HepG2 (cell line): ENCODE data around the gene TCF3. TPM values are rescaled to one million over a fixed set of nuclear protein-coding genes. Genes with fewer than 3 reads are reported as not detected.

ENCODE experiments used
- ATAC-seq: fragments of 200-7000 bp; cut with Tn5 transposase; 3 replicates; pipeline ENCODE4 v1.9.1; 2020; ENCODE audit warnings: mild to moderate bottlenecking, moderate library complexity
- BruUV-seq: library from RNA; stranded (reverse); fragments of 400-500 nt; replicated peaks from 2 replicates; lab custom pipeline; 2021; lab: Mats Ljungman, UMichigan
- CTCF ChIA-PET: fragments of 300-600 bp; formaldehyde crosslinking; extraction: SDS; loops from one replicate; lab custom pipeline; 2021; ENCODE audit warnings: low total read pairs, inconsistent platforms, low intra/inter-chr PET ratio; lab: Yijun Ruan, JAX
- POLR2A ChIA-PET: fragments of 350-600 bp; sonication (Branson Sonifier 250); formaldehyde crosslinking; loops from one replicate; lab custom pipeline; 2020; ENCODE audit warnings: antibody characterized with exemption, inconsistent platforms; lab: Yijun Ruan, JAX
- DNase-seq: peaks from one replicate; pipeline ENCODE4 v3.0.0-alpha.2; 2015; ENCODE audit warnings: low spot score
- FAIRE-seq: peaks from 3 replicates; lab custom pipeline; 2011; peaks lifted over from hg19 to GRCh38; lab: Jason Lieb, UNC
- H2AFZ ChIP-seq: one replicate; pipeline ENCODE4 v1.6.1; 2011; ENCODE audit warnings: low read length, inconsistent platforms
- H3K27ac ChIP-seq: fragments of 300-600 bp; 3 replicates; pipeline ENCODE4 v1.8.0; 2011; ENCODE audit warnings: mixed run types, mild to moderate bottlenecking, mixed read lengths, low read length, inconsistent platforms; ENCODE audit not compliant: insufficient read depth; ENCODE audit errors: extremely low read length
- H3K27me3 ChIP-seq, 2 experiments: fragments of 200-600 bp in 1 of 2; 2 replicates in 1 of 2; 3 replicates in 1 of 2; pipeline versions ENCODE4 v1.6.0 to v1.8.0; 2011; ENCODE audit warnings: low read length in 2 of 2, mild to moderate bottlenecking in 2 of 2, moderate library complexity in 2 of 2, inconsistent platforms in 1 of 2; ENCODE audit not compliant: insufficient read depth in 2 of 2, control insufficient read depth in 1 of 2
- H3K36me3 ChIP-seq, 2 experiments: fragments of 200-600 bp in 1 of 2; replicated peaks in 1 of 2; 2 replicates in 1 of 2; 3 replicates in 1 of 2; pipeline versions ENCODE4 v1.5.1 to v1.8.0; 2011; ENCODE audit warnings: low read length in 2 of 2, inconsistent platforms in 1 of 2; ENCODE audit not compliant: insufficient read depth in 2 of 2, control insufficient read depth in 1 of 2
- H3K4me1 ChIP-seq: 2 replicates; pipeline ENCODE4 v1.5.1; 2012; ENCODE audit warnings: low read length, inconsistent platforms; ENCODE audit not compliant: insufficient read depth
- H3K4me2 ChIP-seq: 2 replicates; pipeline ENCODE4 v1.6.0; 2011; ENCODE audit warnings: low read depth, low read length, inconsistent platforms
- H3K4me3 ChIP-seq, 3 experiments: fragments of 200-600 bp in 1 of 3; sonication (generic), shearing (Covaris generic) in 1 of 3; replicated peaks in 1 of 3; 2 replicates each; pipeline ENCODE4 v1.5.1; 2011 to 2016; ENCODE audit warnings: low read length in 3 of 3, inconsistent platforms in 2 of 3, low read depth in 2 of 3, mild to moderate bottlenecking in 2 of 3, control low read depth in 1 of 3, mixed read lengths in 1 of 3; ENCODE audit not compliant: insufficient read depth in 1 of 3
- H3K79me2 ChIP-seq: one replicate; pipeline ENCODE4 v1.6.1; 2011; ENCODE audit warnings: low read length, inconsistent platforms; ENCODE audit not compliant: insufficient read depth
- H3K9ac ChIP-seq: 2 replicates; pipeline ENCODE4 v1.6.0; 2011; ENCODE audit warnings: mild to moderate bottlenecking, low read depth, low read length, inconsistent platforms; ENCODE audit not compliant: insufficient read depth
- H3K9me3 ChIP-seq: 2 replicates; pipeline ENCODE4 v1.5.1; 2012; ENCODE audit warnings: mild to moderate bottlenecking, low read length
- H4K20me1 ChIP-seq: 2 replicates; pipeline ENCODE4 v1.6.0; 2011; ENCODE audit warnings: inconsistent platforms, mild to moderate bottlenecking, low read length, moderate library complexity; ENCODE audit not compliant: insufficient read depth
- AGO2 ChIP-seq: fragments of 200-400 bp; formaldehyde crosslinking; optimal IDR thresholded peaks from 2 replicates; pipeline ENCODE3; 2017; ENCODE audit warnings: mild to moderate bottlenecking, low read depth, low read length, moderate library complexity
- CBX5 ChIP-seq: sonication (generic); formaldehyde crosslinking; IDR thresholded peaks from 2 replicates; pipeline ENCODE4 v1.4.0; 2020; ENCODE audit warnings: missing genetic modification reagents, borderline replicate concordance
- FOXA3 ChIP-seq: IDR thresholded peaks from 2 replicates; pipeline ENCODE4 v1.6.1; 2016; ENCODE audit warnings: missing genetic modification reagents, missing compliant biosample characterization
- POLR2G ChIP-seq: fragments of 200-400 bp; formaldehyde crosslinking; IDR thresholded peaks from 2 replicates; pipeline ENCODE4 v1.6.1; 2018; ENCODE audit warnings: mild to moderate bottlenecking, low read depth, low read length, moderate library complexity
- SMAD1 ChIP-seq: sonication (generic); formaldehyde crosslinking; IDR thresholded peaks from 2 replicates; pipeline ENCODE4 v1.4.0; 2020; ENCODE audit warnings: missing genetic modification reagents, low read depth, mild to moderate bottlenecking, borderline replicate concordance
- TMF1 ChIP-seq: sonication (generic); formaldehyde crosslinking; IDR thresholded peaks from 2 replicates; pipeline ENCODE4 v1.8.1; 2022; ENCODE audit warnings: low read depth, missing genetic modification reagents
- ZFAT ChIP-seq: sonication (generic); formaldehyde crosslinking; conservative IDR thresholded peaks from 2 replicates; pipeline ENCODE4 v1.8.1; 2023; ENCODE audit warnings: missing genetic modification reagents, inconsistent platforms
- ZFP37 ChIP-seq: sonication (generic); formaldehyde crosslinking; IDR thresholded peaks from 2 replicates; pipeline ENCODE4 v1.4.0; 2020; ENCODE audit warnings: missing genetic modification reagents, borderline replicate concordance
- ZNF121 ChIP-seq: sonication (generic); formaldehyde crosslinking; IDR thresholded peaks from 2 replicates; pipeline ENCODE4 v1.5.0; 2020; ENCODE audit warnings: mild to moderate bottlenecking, missing genetic modification reagents
- WGBS: methylation state at CpG from one replicate; pipeline ENCODE4 v1.1.6; 2017; ENCODE audit warnings: low lambda C conversion rate; 5-methylcytosine and 5-hydroxymethylcytosine counted together
- in situ Hi-C: cut with HindIII; loops from 2 replicates; pipeline ENCODE4 v1.10.0; 2017; ENCODE audit warnings: low pct_unique_long_range_greater_than_20kb; ENCODE audit not compliant: extremely low pct_ligation_motif_present
- intact Hi-C: fragments of 100-400 bp; cut with micrococcal nuclease; formaldehyde crosslinking; loops from one replicate; pipeline ENCODE4 v1.10.0; 2022; ENCODE audit not compliant: unreplicated experiment
- polyA plus RNA-seq, 8 experiments: library from polyadenylated mRNA; depleted of rRNA in 3 of 8; stranded (reverse) in 7 of 8; unstranded in 1 of 8; fragments of >200 nt; fragmentation: Illumina TruSeq in 4 of 8; extraction: Trizol in 4 of 8; gene quantifications; 2 replicates each; pipeline versions ENCODE4 v1.2.1 to v1.2.3, GENCODE V29; 2011 to 2016; ENCODE audit warnings: low read depth in 4 of 8, missing spikeins in 1 of 8, mixed read lengths in 1 of 8; ENCODE audit not compliant: insufficient read depth in 1 of 8
- total RNA-seq, 5 experiments: library from RNA; depleted of rRNA; stranded (reverse); fragments of >200 nt; fragmentation: Illumina TruSeq; extraction: Trizol; gene quantifications; 2 replicates each; pipeline ENCODE4 v1.2.3, GENCODE V29; 2016; ENCODE audit warnings: low read depth in 1 of 5

Gene TCF3
- total and polyA plus RNA-seq, 2 of the 13 experiments (the other 11 are each of a cell fraction or from before 2014, with no cell fraction given), result 51.4 to 53.2 TPM

DNA sequence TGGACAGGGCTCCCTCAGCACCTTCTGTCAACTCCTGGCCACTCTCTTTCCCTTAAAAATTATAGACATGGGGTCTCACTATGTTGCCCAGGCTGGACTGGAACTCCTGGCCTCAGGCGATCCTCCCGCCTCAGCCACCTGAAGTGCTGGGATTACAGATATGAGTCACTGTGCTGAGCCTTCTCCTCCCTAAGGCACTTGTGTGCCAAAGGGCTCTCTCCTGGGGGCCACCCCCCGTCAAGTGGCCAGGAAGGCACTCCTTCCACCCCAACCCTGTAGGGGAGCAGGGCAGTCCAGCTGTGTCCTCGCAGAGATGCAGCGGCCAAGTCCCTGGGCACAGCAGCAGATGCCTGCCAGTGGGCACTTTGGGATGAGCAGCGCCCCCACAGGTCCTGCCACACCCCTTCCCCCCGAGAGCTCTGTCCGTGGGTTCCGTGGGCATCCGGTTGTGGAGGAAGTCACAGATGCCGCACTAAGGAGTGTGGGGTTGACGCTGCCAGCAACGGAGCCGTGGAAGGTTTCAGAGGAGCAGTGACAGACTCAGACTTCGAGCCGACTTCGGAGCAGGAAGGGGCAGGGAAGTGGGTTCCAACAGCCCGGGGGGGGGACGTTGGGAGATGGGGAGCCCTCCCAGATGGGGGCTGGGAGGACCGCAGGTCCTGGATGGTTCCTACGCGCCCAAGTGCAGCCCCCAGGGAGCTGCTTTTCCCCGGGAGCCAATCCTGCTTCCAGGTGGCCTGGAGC lies 43.9 kb downstream of the TCF3 start:
- Histone ChIP-seq H3K4me3 (no peak overlapping the region), H3K36me3 (peaks cover 9 to 15% of the 10 kb centered on the region in 2 experiments; a peak in 4 of 5 replicates), H3K79me2 (peaks cover 17% of the 10 kb centered on the region), H3K4me1 (peaks cover 22% of the 10 kb centered on the region), H2AFZ (no peak overlapping the region), H3K27ac (no peak overlapping the region), H3K27me3 (no peaks in the 10 kb centered on the region; a peak in 1 of 5 replicates), H3K9me3 (no peaks in the 10 kb centered on the region), H3K9ac (no peak overlapping the region), H3K4me2 (no peak overlapping the region), H4K20me1 (no peaks in the 10 kb centered on the region)
- intact Hi-C loops, result loop anchor here (5.0 kb wide), 1 partner anchor 44 kb away; the partner anchor contains the start of gene TCF3
- FAIRE-seq (no peak), ATAC-seq (no peak), DNase-seq (no peak)
- ChIA-PET POLR2A (no interaction called here), CTCF (no interaction called here)
- WGBS, result 85% methylated on average over 20 of the region's 23 CpGs
- TF ChIP-seq POLR2G (peak; percentile 25; the same call in 1 of the 2 replicates), CBX5 (CRISPR knock-in tag) (no peak), ZFP37 (CRISPR knock-in tag) (no peak), ZFAT (CRISPR knock-in tag) (no peak), TMF1 (CRISPR knock-in tag) (no peak), FOXA3 (CRISPR knock-in tag) (no peak), AGO2 (peak; percentile 95), ZNF121 (CRISPR knock-in tag) (peak; percentile 85), SMAD1 (CRISPR knock-in tag) (no peak)
- in situ Hi-C loops, result no loop called here
- BruUV-seq, result no TSS peak
